SK-N-SH (cell line): ENCODE results near the gene PYGB. TPM values are rescaled to one million over a fixed set of nuclear protein-coding genes. Genes with fewer than 3 reads are reported as not detected.

Experiments used
- CTCF ChIA-PET: fragments of 300-600, 350-600 bp; formaldehyde crosslinking; extraction: SDS; loops from one replicate; lab custom pipeline; 2021; lab: Yijun Ruan, JAX
- POLR2A ChIA-PET: fragments of 350-600 bp; sonication (Branson Sonifier 250); formaldehyde crosslinking; extraction: SDS; loops from one replicate; lab custom pipeline; 2020; ENCODE audit warnings: antibody characterized with exemption, inconsistent platforms; lab: Yijun Ruan, JAX
- DNase-seq: peaks from one replicate; pipeline ENCODE4 v3.0.0; 2012
- H2AFZ ChIP-seq: fragments of 200-600 bp; sonication (generic); 2 replicates; pipeline ENCODE4 v1.8.1; 2016; ENCODE audit warnings: antibody characterized with exemption, mild to moderate bottlenecking, low read depth
- H3F3A ChIP-seq: fragments of 200-600 bp; sonication (generic); replicated peaks from 2 replicates; pipeline ENCODE3; 2016; ENCODE audit warnings: antibody characterized with exemption, mild to moderate bottlenecking; ENCODE audit not compliant: insufficient read depth
- H3K27ac ChIP-seq, 2 experiments: fragments of 200-500 bp in 1 of 2; fragments of 200-600 bp in 1 of 2; sonication (Bioruptor generic) in 1 of 2; sonication (generic), shearing (Covaris generic) in 1 of 2; 2 replicates each; pipeline versions ENCODE4 v1.5.1 to v1.6.1; 2014 to 2016; ENCODE audit warnings: low read depth in 2 of 2, inconsistent platforms in 1 of 2, low read length in 1 of 2, mild to moderate bottlenecking in 1 of 2, mixed read lengths in 1 of 2
- H3K27me3 ChIP-seq: fragments of 200-600 bp; sonication (generic), shearing (Covaris generic); 2 replicates; pipeline ENCODE4 v1.6.1; 2016; ENCODE audit warnings: mixed run types; ENCODE audit not compliant: insufficient read depth
- H3K36me3 ChIP-seq, 2 experiments: fragments of 200-500 bp in 1 of 2; fragments of 200-600 bp in 1 of 2; sonication (Bioruptor generic) in 1 of 2; sonication (generic) in 1 of 2; replicated peaks in 1 of 2; 2 replicates each; pipeline versions ENCODE3 to v1.5.1; 2014 to 2016; ENCODE audit warnings: low read length in 1 of 2, mild to moderate bottlenecking in 1 of 2; ENCODE audit not compliant: insufficient read depth in 2 of 2, control insufficient read depth in 1 of 2
- H3K4me1 ChIP-seq, 2 experiments: fragments of 200-500 bp in 1 of 2; fragments of 200-600 bp in 1 of 2; sonication (Bioruptor generic) in 1 of 2; sonication (generic), shearing (Covaris generic) in 1 of 2; 2 replicates each; pipeline versions ENCODE4 v1.5.1 to v1.6.1; 2014 to 2016; ENCODE audit warnings: low read depth in 1 of 2, low read length in 1 of 2, mixed run types in 1 of 2; ENCODE audit not compliant: insufficient read depth in 2 of 2, control insufficient read depth in 1 of 2
- H3K4me2 ChIP-seq: fragments of 200-600 bp; sonication (generic), shearing (Covaris generic); 2 replicates; pipeline ENCODE4 v1.6.1; 2017; ENCODE audit warnings: mixed run types
- H3K4me3 ChIP-seq, 2 experiments: fragments of 200-500 bp in 1 of 2; fragments of 200-600 bp in 1 of 2; sonication (Bioruptor generic) in 1 of 2; sonication (generic), shearing (Covaris generic) in 1 of 2; 2 replicates each; pipeline versions ENCODE4 v1.5.1 to v1.8.1; 2014 to 2016; ENCODE audit warnings: low read depth in 2 of 2, inconsistent platforms in 1 of 2, low read length in 1 of 2, mild to moderate bottlenecking in 1 of 2, mixed read lengths in 1 of 2, moderate library complexity in 1 of 2
- H3K79me2 ChIP-seq: fragments of 200-600 bp; sonication (generic); 2 replicates; pipeline ENCODE4 v1.8.1; 2017; ENCODE audit warnings: mild to moderate bottlenecking; ENCODE audit not compliant: insufficient read depth
- H3K9ac ChIP-seq: fragments of 200-600 bp; sonication (generic); 2 replicates; pipeline ENCODE4 v1.6.1; 2017; ENCODE audit warnings: mixed run types
- H3K9me2 ChIP-seq: fragments of 200-600 bp; sonication (generic); 2 replicates; pipeline ENCODE4 v1.6.1; 2017; ENCODE audit warnings: mixed run types
- H3K9me3 ChIP-seq: fragments of 200-600 bp; sonication (generic); 2 replicates; pipeline ENCODE4 v1.6.1; 2017; ENCODE audit warnings: mixed run types, mild to moderate bottlenecking, moderate library complexity
- H4K20me1 ChIP-seq: fragments of 200-600 bp; sonication (generic); 2 replicates; pipeline ENCODE4 v1.6.1; 2017; ENCODE audit warnings: mild to moderate bottlenecking, mixed run types; ENCODE audit not compliant: insufficient read depth
- ELF1 ChIP-seq: IDR thresholded peaks from 2 replicates; pipeline ENCODE4 v1.4.0; 2012
- EZH2phosphoT487 ChIP-seq: fragments of 200-600 bp; sonication (generic); IDR thresholded peaks from 2 replicates; pipeline ENCODE4 v1.6.1; 2017; ENCODE audit warnings: low read depth, mixed run types, mild to moderate bottlenecking, antibody characterized with exemption, moderate library complexity, borderline replicate concordance
- FOSL2 ChIP-seq: IDR thresholded peaks from 2 replicates; pipeline ENCODE4 v1.4.0; 2012; ENCODE audit warnings: low read depth, mild to moderate bottlenecking, moderate library complexity, borderline replicate concordance
- GABPA ChIP-seq: IDR thresholded peaks from 2 replicates; pipeline ENCODE4 v1.4.0; 2012; ENCODE audit warnings: low read depth, mild to moderate bottlenecking
- JUND ChIP-seq: IDR thresholded peaks from 2 replicates; pipeline ENCODE4 v1.4.0; 2012
- MAX ChIP-seq: IDR thresholded peaks from 2 replicates; pipeline ENCODE4 v1.4.0; 2012; ENCODE audit warnings: low read depth
- NRF1 ChIP-seq: IDR thresholded peaks from 2 replicates; pipeline ENCODE4 v1.6.1; 2012; ENCODE audit warnings: low read depth, mild to moderate bottlenecking, low read length
- RAD21 ChIP-seq: IDR thresholded peaks from 2 replicates; pipeline ENCODE4 v1.6.1; 2012; ENCODE audit warnings: mild to moderate bottlenecking, low read length
- RCOR1 ChIP-seq: fragments of 150-350 bp; IDR thresholded peaks from 2 replicates; pipeline ENCODE4 v1.6.1; 2017; ENCODE audit warnings: antibody characterized with exemption, low read length
- REST ChIP-seq: IDR thresholded peaks from 2 replicates; pipeline ENCODE4 v1.6.1; 2012; ENCODE audit warnings: mild to moderate bottlenecking, low read depth, low read length, moderate library complexity
- TAF1 ChIP-seq: IDR thresholded peaks from 2 replicates; pipeline ENCODE4 v1.6.1; 2012; ENCODE audit warnings: low read depth, mild to moderate bottlenecking, low read length, moderate library complexity, borderline replicate concordance
- TEAD4 ChIP-seq: IDR thresholded peaks from 2 replicates; pipeline ENCODE4 v1.4.0; 2012; ENCODE audit warnings: mild to moderate bottlenecking, borderline replicate concordance; ENCODE audit not compliant: insufficient read depth
- USF2 ChIP-seq: fragments of 150-350 bp; IDR thresholded peaks from 2 replicates; pipeline ENCODE4 v1.6.1; 2017; ENCODE audit warnings: antibody characterized with exemption, low read length, low read depth, borderline replicate concordance
- YY1 ChIP-seq: IDR thresholded peaks from 2 replicates; pipeline ENCODE4 v1.4.0; 2012; ENCODE audit warnings: low read depth, mild to moderate bottlenecking
- WGBS: methylation state at CpG from one replicate; pipeline ENCODE4 v1.1.6; 2017; ENCODE audit warnings: low lambda C conversion rate; 5-methylcytosine and 5-hydroxymethylcytosine counted together
- polyA plus RNA-seq, 3 experiments: library from polyadenylated mRNA; depleted of rRNA; stranded (reverse); fragments of >200 nt; gene quantifications; 2 replicates each; pipeline ENCODE4 v1.2.3, GENCODE V29; 2012

The PYGB gene
- polyA plus RNA-seq, 1 of the 3 experiments (the other 2 are of a cell fraction), result 35.8 TPM

GRCh38 chr20:25289886-25290597, 42.2 kb downstream of the PYGB start:
- ChIA-PET POLR2A (no interaction called here), CTCF (interaction anchor here (1.1 to 2.0 kb wide), 4 partner anchors 9 to 109 kb away, joined by 3 to 6 read pairs (median 4); no protein-coding TSS in a partner anchor)
- DNase-seq, result no peak
- Histone ChIP-seq H3K9ac (no peak overlapping the region), H3F3A (peaks cover 5% of the 10 kb centered on the region), H2AFZ (no peak overlapping the region), H3K36me3 (peaks cover 10 to 43% of the 10 kb centered on the region in 2 experiments), H4K20me1 (0 out of 2 replicates have a peak, but pooled peaks cover 6% of the 10 kb centered on the region), H3K27ac (no peak overlapping the region), H3K9me2 (no peaks in the 10 kb centered on the region), H3K79me2 (no peaks in the 10 kb centered on the region), H3K4me2 (no peak overlapping the region), H3K9me3 (no peaks in the 10 kb centered on the region), H3K4me3 (no peak overlapping the region), H3K27me3 (no peaks in the 10 kb centered on the region), H3K4me1 (peaks cover 0 to 7% of the 10 kb centered on the region in 2 experiments; a peak in 1 of 4 replicates)
- 97% methylated on average over 24 of the region's 24 CpGs for WGBS
- TF ChIP-seq ELF1 (no peak), GABPA (no peak), FOSL2 (no peak), RCOR1 (no peak), TAF1 (no peak), JUND (no peak), REST (no peak), TEAD4 (no peak), USF2 (no peak), EZH2phosphoT487 (no peak), MAX (no peak), NRF1 (no peak), YY1 (no peak), RAD21 (no peak)
